ENCODE measurements around the gene SKA2. TPM values are rescaled to one million over a fixed set of nuclear protein-coding genes. Genes with fewer than 3 reads are reported as not detected.

SKA2 gene
- total and polyA plus RNA-seq, 9 of the 15 experiments (the other 6 are each of a cell fraction or from before 2014, with no cell fraction given): 58.1 to 183 (median 133) TPM

- TF ChIP-seq TSHZ1 (CRISPR knock-in tag; IDR thresholded peaks at IDR 0.05) (no peak), GABPA (tag; conservative IDR thresholded peaks at IDR 0.05; ENCODE audit: low read depth) (no peak), JUND (IDR thresholded peaks at IDR 0.05; ENCODE audit: borderline replicate concordance, low read depth, low read length) (0 out of 2 replicates have a peak, but pooled peaks have one; percentile 10), JUND (tag; IDR thresholded peaks at IDR 0.05; ENCODE audit: borderline replicate concordance, low read depth, low read length) (no peak), RBFOX2 (IDR thresholded peaks at IDR 0.05; ENCODE audit: low read depth, low read length) (no peak), ZNF589 (CRISPR knock-in tag; IDR thresholded peaks at IDR 0.05; ENCODE audit: low read depth) (no peak), TCF7 (IDR thresholded peaks at IDR 0.05; ENCODE audit: borderline replicate concordance) (no peak), DACH1 (IDR thresholded peaks at IDR 0.05; ENCODE audit: partially characterized antibody) (peak; percentile 47), KDM5B (IDR thresholded peaks at IDR 0.05; ENCODE audit: insufficient replicate concordance, low read depth, low read length) (no peak), FOSL1 (tag; conservative IDR thresholded peaks at IDR 0.05) (no peak), PCBP2 (IDR thresholded peaks at IDR 0.05; ENCODE audit: low read depth, low read length, poor library complexity, severe bottlenecking) (no peak), SP1 (CRISPR knock-in tag; IDR thresholded peaks at IDR 0.05) (no peak), ZNF584 (CRISPR knock-in tag; IDR thresholded peaks at IDR 0.05; ENCODE audit: low read depth) (no peak), POLR3A (IDR thresholded peaks at IDR 0.05; ENCODE audit: borderline replicate concordance, extremely low read depth, insufficient read depth, insufficient read length) (no peak), MTA2 (IDR thresholded peaks at IDR 0.05; ENCODE audit: low read depth) (no peak), MTA1 (IDR thresholded peaks at IDR 0.05; ENCODE audit: borderline replicate concordance) (no peak), HDAC3 (IDR thresholded peaks at IDR 0.05; ENCODE audit: borderline replicate concordance, partially characterized antibody) (no peak), ZNF311 (CRISPR knock-in tag; IDR thresholded peaks at IDR 0.05) (no peak), SMAD1 (IDR thresholded peaks at IDR 0.05; ENCODE audit: low read depth, low read length, partially characterized antibody) (peak; percentile 32), HNRNPLL (IDR thresholded peaks at IDR 0.05; ENCODE audit: low read depth, low read length, poor library complexity, severe bottlenecking) (no peak), ZNF316 (IDR thresholded peaks at IDR 0.05) (no peak), MXD1 (CRISPR knock-in tag; IDR thresholded peaks at IDR 0.05; ENCODE audit: borderline replicate concordance, poor library complexity, severe bottlenecking) (no peak), GATA2 (CRISPR knock-in tag; IDR thresholded peaks at IDR 0.05) (no peak), RB1 (IDR thresholded peaks at IDR 0.05; ENCODE audit: low read depth) (peak; percentile 31; the same call in 1 of the 2 replicates), ZNF561 (CRISPR knock-in tag; conservative IDR thresholded peaks at IDR 0.05) (no peak)
- TF ChIP-seq, protein P1, sequence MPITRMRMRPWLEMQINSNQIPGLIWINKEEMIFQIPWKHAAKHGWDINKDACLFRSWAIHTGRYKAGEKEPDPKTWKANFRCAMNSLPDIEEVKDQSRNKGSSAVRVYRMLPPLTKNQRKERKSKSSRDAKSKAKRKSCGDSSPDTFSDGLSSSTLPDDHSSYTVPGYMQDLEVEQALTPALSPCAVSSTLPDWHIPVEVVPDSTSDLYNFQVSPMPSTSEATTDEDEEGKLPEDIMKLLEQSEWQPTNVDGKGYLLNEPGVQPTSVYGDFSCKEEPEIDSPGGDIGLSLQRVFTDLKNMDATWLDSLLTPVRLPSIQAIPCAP (CRISPR knock-in tag; IDR thresholded peaks at IDR 0.05; ENCODE audit: borderline replicate concordance): no peak
These were observed 11.0 kb upstream of the SKA2 start (continued) for GRCh38 chr17:59165933-59166342.

All from K562 (cell line).